ENCODE measurements around the gene FANCG. TPM values are rescaled to one million over a fixed set of nuclear protein-coding genes. Genes with fewer than 3 reads are reported as not detected.
A peak's percentile ranks its signal among the peaks of the same experiment; 100 is the strongest.

The FANCG gene
- 20.2 and 21.2 TPM in 2 replicates for total RNA-seq (2022)
- Bru-seq, nascent RNA = percentile 48 among the genes with signal in this experiment
- percentile 81 among the genes with signal in this experiment for BruChase-seq, experiment 1, labeled RNA remaining after a 6-hour chase
- percentile 66 among the genes with signal in this experiment for BruChase-seq, experiment 2, labeled RNA remaining after a 2-hour chase
- long read RNA-seq, transcript FANCG-201 (14 exons, 2,631 nt) = major isoform, 7 of 20 reads
- long read RNA-seq, partial matches to known transcripts = 4 of 20 reads
- long read RNA-seq, other reads (novel, unspliced or antisense) = 9 of 20 reads

DNA sequence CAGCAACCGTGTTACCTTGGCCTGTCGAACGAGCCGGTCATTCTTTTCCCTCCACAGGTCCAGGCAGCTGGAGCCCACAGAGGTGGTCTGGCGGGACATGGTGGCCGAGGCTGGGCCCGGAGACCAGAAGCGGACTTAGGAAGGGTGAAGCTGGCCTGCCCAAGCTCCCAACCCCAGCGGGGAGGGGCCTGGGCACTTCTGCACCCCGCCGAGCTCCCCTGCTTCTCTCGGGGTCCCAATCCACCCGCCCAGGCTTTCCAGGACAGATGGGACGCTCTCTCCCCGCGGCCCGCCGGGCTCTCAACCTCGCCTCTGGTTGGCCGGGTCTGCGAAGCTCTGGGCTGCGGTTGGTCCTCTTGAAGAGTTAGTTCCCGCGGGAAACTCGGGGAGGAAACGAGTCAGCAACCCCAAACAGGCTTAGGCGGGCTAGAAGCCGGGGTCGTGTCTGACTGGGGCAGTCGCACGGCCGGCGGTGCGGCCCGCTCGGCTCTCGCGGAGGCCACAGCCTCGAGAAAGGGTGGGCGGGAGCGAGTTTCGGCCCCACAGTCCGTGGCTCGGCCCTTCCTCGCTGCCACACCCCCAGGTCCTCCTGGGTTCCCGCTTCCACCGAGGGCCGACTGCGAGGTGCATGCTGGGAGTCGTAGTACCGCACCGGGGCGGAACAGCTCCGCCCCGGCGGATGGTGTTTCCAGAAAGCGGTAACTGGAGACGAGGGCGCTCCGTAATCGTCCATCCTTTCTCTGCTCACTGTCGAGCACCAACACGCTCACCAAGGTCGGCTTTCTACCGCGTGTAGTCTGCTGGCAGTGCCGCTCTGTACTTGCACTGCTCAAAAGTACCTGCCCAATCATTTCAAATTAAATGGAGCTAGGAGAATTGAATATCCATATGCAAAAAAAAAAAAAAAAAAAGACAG lies at the start of gene FANCG:
TSS of gene FANCG (minus strand) at position 517 of the 916 bp plus-strand sequence. CDS start at position 99, 418 bp downstream.
- Mint-ChIP-seq H3K27ac (ENCODE audit: low read depth, unreplicated experiment) (peak within 1 kb of the TSS; percentile 54), H3K4me1 (ENCODE audit: insufficient read depth, unreplicated experiment) (peaks cover 9% of the 10 kb centered on the region), H3K27me3 (ENCODE audit: insufficient read depth, unreplicated experiment) (no peaks in the 10 kb centered on the region), H3K4me3 (ENCODE audit: unreplicated experiment) (peak within 1 kb of the TSS; percentile 94), H3K36me3 (ENCODE audit: insufficient read depth, unreplicated experiment) (peaks cover 14% of the 10 kb centered on the region), H3K9me3 (ENCODE audit: unreplicated experiment) (no peaks in the 10 kb centered on the region)
- BruUV-seq (replicated peaks) = no TSS peak
- TF ChIP-seq, protein P1, sequence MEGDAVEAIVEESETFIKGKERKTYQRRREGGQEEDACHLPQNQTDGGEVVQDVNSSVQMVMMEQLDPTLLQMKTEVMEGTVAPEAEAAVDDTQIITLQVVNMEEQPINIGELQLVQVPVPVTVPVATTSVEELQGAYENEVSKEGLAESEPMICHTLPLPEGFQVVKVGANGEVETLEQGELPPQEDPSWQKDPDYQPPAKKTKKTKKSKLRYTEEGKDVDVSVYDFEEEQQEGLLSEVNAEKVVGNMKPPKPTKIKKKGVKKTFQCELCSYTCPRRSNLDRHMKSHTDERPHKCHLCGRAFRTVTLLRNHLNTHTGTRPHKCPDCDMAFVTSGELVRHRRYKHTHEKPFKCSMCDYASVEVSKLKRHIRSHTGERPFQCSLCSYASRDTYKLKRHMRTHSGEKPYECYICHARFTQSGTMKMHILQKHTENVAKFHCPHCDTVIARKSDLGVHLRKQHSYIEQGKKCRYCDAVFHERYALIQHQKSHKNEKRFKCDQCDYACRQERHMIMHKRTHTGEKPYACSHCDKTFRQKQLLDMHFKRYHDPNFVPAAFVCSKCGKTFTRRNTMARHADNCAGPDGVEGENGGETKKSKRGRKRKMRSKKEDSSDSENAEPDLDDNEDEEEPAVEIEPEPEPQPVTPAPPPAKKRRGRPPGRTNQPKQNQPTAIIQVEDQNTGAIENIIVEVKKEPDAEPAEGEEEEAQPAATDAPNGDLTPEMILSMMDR (IDR thresholded peaks at IDR 0.05; ENCODE audit: unreplicated experiment) = no peak
- ChIA-PET POLR2A (interaction anchor here (0.6 to 7.6 kb wide), 31 partner anchors 8 to 1178 kb away, joined by 3 to 85 read pairs (median 4); partner anchors contain the start of genes ATOSB, CCDC107, DNAJB5 and GBA2), CTCF (interaction anchor here (0.7 to 3.5 kb wide), 9 partner anchors 9 to 334 kb away, joined by 3 to 16 read pairs (median 4); partner anchors contain the start of gene PIGO)
- intact Hi-C loops (cut with micrococcal nuclease) = no loop called here
- DNase-seq (ENCODE audit: unreplicated experiment) = peak; percentile 94

DNA sequence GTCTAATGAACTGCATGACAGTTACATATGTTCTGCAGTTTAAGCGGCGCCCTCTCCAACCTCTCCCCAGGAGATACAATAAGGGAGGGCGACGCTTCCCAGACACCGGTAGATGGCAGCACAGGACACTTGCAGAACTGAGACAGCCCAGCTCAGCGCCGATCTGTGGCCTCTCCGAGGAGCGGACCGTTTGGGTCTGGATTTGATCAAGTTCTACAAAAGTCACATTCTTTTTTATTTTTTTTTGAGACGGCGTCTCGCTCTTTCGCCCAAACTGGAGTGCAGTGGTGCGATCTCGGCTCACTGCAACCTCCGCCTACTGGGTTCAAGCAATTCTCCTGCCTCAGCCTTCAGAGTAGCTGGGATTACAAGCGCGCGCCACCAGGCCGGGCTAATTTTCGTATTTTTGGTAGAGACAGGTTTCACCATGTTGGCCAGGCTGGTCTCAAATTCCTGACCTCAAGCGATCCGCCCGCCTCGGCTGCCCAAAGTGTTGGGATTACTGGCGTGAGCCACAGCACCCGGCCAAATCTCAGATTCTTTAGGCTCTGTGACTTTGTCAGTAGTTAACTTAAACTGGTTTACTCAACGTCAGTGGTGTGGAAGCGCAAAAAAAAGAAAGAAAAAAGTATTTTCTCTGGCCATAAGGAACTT lies 37.3 kb upstream of the FANCG start:
- peak; percentile 94 for DNase-seq (ENCODE audit: unreplicated experiment)
- Mint-ChIP-seq H3K4me3 (ENCODE audit: unreplicated experiment) (peak overlapping the region; percentile 88), H3K36me3 (ENCODE audit: insufficient read depth, unreplicated experiment) (peaks cover 5% of the 10 kb centered on the region), H3K27me3 (ENCODE audit: insufficient read depth, unreplicated experiment) (no peaks in the 10 kb centered on the region), H3K27ac (ENCODE audit: low read depth, unreplicated experiment) (no peak overlapping the region), H3K4me1 (ENCODE audit: insufficient read depth, unreplicated experiment) (peaks cover 31% of the 10 kb centered on the region), H3K9me3 (ENCODE audit: unreplicated experiment) (no peaks in the 10 kb centered on the region)
- intact Hi-C loops (cut with micrococcal nuclease) = loop anchor here (1.0 to 10.0 kb wide), 7 partner anchors 46 to 488 kb away; partner anchors contain the start of genes TESK1 and UNC13B
- BruUV-seq (replicated peaks) = no TSS peak
- ChIA-PET CTCF (interaction anchor here (0.5 to 4.7 kb wide), 19 partner anchors 28 to 838 kb away, joined by 3 to 36 read pairs (median 4); no protein-coding TSS in a partner anchor), POLR2A (interaction anchor here (0.7 to 8.9 kb wide), 12 partner anchors 15 to 487 kb away, joined by 3 to 97 read pairs (median 5); partner anchors contain the start of genes PIGO, STOML2 and UNC13B)
- TF ChIP-seq, protein P1 (IDR thresholded peaks at IDR 0.05; ENCODE audit: unreplicated experiment) = peak; percentile 95

DNA sequence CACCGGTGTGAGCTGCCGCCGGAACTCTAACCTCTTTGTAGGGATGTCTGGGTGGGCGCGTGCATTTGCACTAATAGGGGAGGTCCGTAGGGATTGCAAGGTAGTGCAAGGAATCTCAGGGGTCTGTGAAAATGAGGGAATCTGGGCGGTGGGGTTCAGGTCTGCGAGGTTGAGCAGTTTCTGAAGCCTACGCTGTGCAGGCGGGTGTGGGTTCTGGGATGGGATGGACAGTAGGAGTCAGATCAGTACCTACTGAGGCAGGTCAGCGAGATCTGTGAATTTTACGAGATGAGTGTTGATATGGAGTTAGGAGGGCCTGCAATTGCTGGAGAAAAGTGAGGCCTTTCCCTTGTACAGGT lies 36.8 kb upstream of the FANCG start:
- no peaks in the 10 kb centered on the region for H3K9me3 Mint-ChIP-seq (ENCODE audit: unreplicated experiment)
- intact Hi-C loops (cut with micrococcal nuclease) = loop anchor here (1.0 to 10.0 kb wide), 6 partner anchors 46 to 488 kb away; partner anchors contain the start of genes TESK1 and UNC13B
- ChIA-PET CTCF (interaction anchor here (0.5 to 4.7 kb wide), 13 partner anchors 74 to 402 kb away, joined by 3 to 36 read pairs (median 6); no protein-coding TSS in a partner anchor), POLR2A (interaction anchor here (0.6 to 8.9 kb wide), 17 partner anchors 13 to 614 kb away, joined by 3 to 97 read pairs (median 4); partner anchors contain the start of genes FANCG, PIGO, STOML2 and UNC13B)
- no TSS peak for BruUV-seq (replicated peaks)
- H3K4me1 Mint-ChIP-seq (ENCODE audit: insufficient read depth, unreplicated experiment) = peaks cover 35% of the 10 kb centered on the region
- H3K27me3 Mint-ChIP-seq (ENCODE audit: insufficient read depth, unreplicated experiment) = no peaks in the 10 kb centered on the region
- DNase-seq (ENCODE audit: unreplicated experiment) = no peak
- peak overlapping the region; percentile 88 for H3K4me3 Mint-ChIP-seq (ENCODE audit: unreplicated experiment)
- H3K36me3 Mint-ChIP-seq (ENCODE audit: insufficient read depth, unreplicated experiment) = peaks cover 5% of the 10 kb centered on the region
- peak overlapping the region; percentile 78 for H3K27ac Mint-ChIP-seq (ENCODE audit: low read depth, unreplicated experiment)
- TF ChIP-seq, protein P1 (IDR thresholded peaks at IDR 0.05; ENCODE audit: unreplicated experiment) = no peak

Measured in MCF 10A (cell line).